A549 (cell line): ENCODE measurements around the gene SLC35E4. TPM values are rescaled to one million over a fixed set of nuclear protein-coding genes. Genes with fewer than 3 reads are reported as not detected.
"Not testable (repeated sequence)": the region's sequence is repeated elsewhere in the genome, so short reads cannot be mapped to it uniquely, and the experiment has no call there.

Experiments
- ATAC-seq, 2 experiments: fragments of 200-7000 bp in 1 of 2; fragments of >200 bp in 1 of 2; cut with Nextera tagmentation in 1 of 2; cut with Tn5 transposase in 1 of 2; 3 replicates each; pipeline versions ENCODE4 v1.8.0 to v1.9.1; 2018 to 2020; ENCODE audit warnings: mild to moderate bottlenecking in 1 of 2, moderate library complexity in 1 of 2
- CTCF ChIA-PET: fragments of 300-600 bp; sonication (Branson Sonifier 250); formaldehyde crosslinking; extraction: SDS; loops from one replicate; lab custom pipeline; 2021; ENCODE audit warnings: antibody characterized with exemption, inconsistent platforms; lab: Yijun Ruan, JAX
- POLR2A ChIA-PET: fragments of 350-600 bp; formaldehyde crosslinking; extraction: SDS; loops from one replicate; lab custom pipeline; 2021; ENCODE audit warnings: antibody characterized with exemption, inconsistent platforms; lab: Yijun Ruan, JAX
- DNase-seq, 2 experiments: peaks; one replicate each; pipeline versions ENCODE4 v3.0.0 to v3.0.0-alpha.2; 2011 to 2016; ENCODE audit warnings: low read depth in 1 of 2, low spot score in 1 of 2
- FAIRE-seq: peaks from 2 replicates; lab custom pipeline; 2011; peaks lifted over from hg19 to GRCh38; lab: Jason Lieb, UNC
- H3K27ac ChIP-seq, 2 experiments: fragments of >200 bp; sonication (Bioruptor Twin); formaldehyde crosslinking; 3 replicates each; pipeline ENCODE4 v1.5.1; 2016 to 2017
- H3K4me1 ChIP-seq: fragments of >200 bp; sonication (Bioruptor Twin); formaldehyde crosslinking; 3 replicates; pipeline ENCODE4 v1.6.1; 2016
- H3K4me2 ChIP-seq: fragments of >200 bp; sonication (Bioruptor Twin); formaldehyde crosslinking; 3 replicates; pipeline ENCODE4 v1.6.1; 2016
- H3K4me3 ChIP-seq: fragments of >200 bp; sonication (Bioruptor Twin); formaldehyde crosslinking; 3 replicates; pipeline ENCODE4 v1.5.1; 2016
- H3K9me3 ChIP-seq: fragments of >200 bp; sonication (Bioruptor Twin); formaldehyde crosslinking; 3 replicates; pipeline ENCODE4 v1.6.1; 2016
- CBX2 ChIP-seq: fragments of 200-600 bp; sonication (generic); IDR thresholded peaks from 2 replicates; pipeline ENCODE4 v1.6.1; 2016; ENCODE audit warnings: low read depth, mild to moderate bottlenecking, borderline replicate concordance
- CBX8 ChIP-seq: fragments of 200-600 bp; sonication (generic); IDR thresholded peaks from 2 replicates; pipeline ENCODE4 v1.6.1; 2016
- CEBPB ChIP-seq, 2 experiments: fragments of >200 bp in 1 of 2; sonication (Bioruptor Twin) in 1 of 2; formaldehyde crosslinking in 1 of 2; IDR thresholded peaks; 2 replicates each; pipeline ENCODE4 v1.6.1; 2012 to 2016
- CHD4 ChIP-seq: fragments of 200-600 bp; sonication (generic); IDR thresholded peaks from 2 replicates; pipeline ENCODE4 v1.6.1; 2016; ENCODE audit warnings: antibody characterized with exemption, mild to moderate bottlenecking, borderline replicate concordance
- EP300 ChIP-seq, 2 experiments: fragments of >200 bp; sonication (Bioruptor Twin); formaldehyde crosslinking; IDR thresholded peaks; 2 replicates in 1 of 2; 3 replicates in 1 of 2; pipeline ENCODE4 v1.6.1; 2016 to 2017
- ESRRA ChIP-seq: fragments of 150-350 bp; IDR thresholded peaks from 2 replicates; pipeline ENCODE4 v1.6.1; 2014; ENCODE audit warnings: mild to moderate bottlenecking, low read length, borderline replicate concordance
- FOSB ChIP-seq: fragments of 250-450 bp; sonication (Bioruptor Pico); IDR thresholded peaks from 2 replicates; pipeline ENCODE4 v1.5.0; 2020; ENCODE audit warnings: mild to moderate bottlenecking, moderate library complexity
- FOSL2 ChIP-seq, 2 experiments: fragments of 450-650 bp in 1 of 2; fragments of >200 bp in 1 of 2; sonication (Bioruptor Twin) in 1 of 2; formaldehyde crosslinking; IDR thresholded peaks; 2 replicates each; pipeline versions ENCODE4 v1.5.0 to v1.6.1; 2016 to 2020; ENCODE audit warnings: mild to moderate bottlenecking in 1 of 2, moderate library complexity in 1 of 2
- GATA3 ChIP-seq: IDR thresholded peaks from 2 replicates; pipeline ENCODE4 v1.6.1; 2012; ENCODE audit warnings: borderline replicate concordance
- KDM1A ChIP-seq: fragments of 200-600 bp; sonication (generic); IDR thresholded peaks from 2 replicates; pipeline ENCODE4 v1.6.1; 2016; ENCODE audit warnings: low read depth, mild to moderate bottlenecking
- MAX ChIP-seq: IDR thresholded peaks from 2 replicates; pipeline ENCODE4 v1.6.1; 2012
- MAZ ChIP-seq: fragments of 150-350 bp; IDR thresholded peaks from 2 replicates; pipeline ENCODE4 v1.6.1; 2014; ENCODE audit warnings: antibody characterized with exemption, low read depth, low read length, borderline replicate concordance
- POLR2A ChIP-seq: IDR thresholded peaks from 2 replicates; pipeline ENCODE4 v1.6.1; 2012; ENCODE audit warnings: mild to moderate bottlenecking, low read length
- RARB ChIP-seq: fragments of 250-450 bp; sonication (Bioruptor Pico); IDR thresholded peaks from 2 replicates; pipeline ENCODE4 v1.8.0; 2021; ENCODE audit warnings: mild to moderate bottlenecking, moderate library complexity
- REST ChIP-seq: fragments of 200-600 bp; sonication (generic); IDR thresholded peaks from 2 replicates; pipeline ENCODE4 v1.6.1; 2016; ENCODE audit warnings: antibody characterized with exemption, mild to moderate bottlenecking, moderate library complexity
- TP53 ChIP-seq: fragments of 250-450 bp; sonication (Bioruptor Pico); IDR thresholded peaks from 2 replicates; pipeline ENCODE4 v1.5.0; 2021; ENCODE audit warnings: mild to moderate bottlenecking, moderate library complexity
- ZNF302 ChIP-seq: fragments of 250-450 bp; sonication (Bioruptor Pico); IDR thresholded peaks from 2 replicates; pipeline ENCODE4 v1.9.0; 2021; ENCODE audit warnings: inconsistent platforms, mild to moderate bottlenecking, moderate library complexity
- WGBS: methylation state at CpG from one replicate; pipeline ENCODE4 v1.1.6; 2017; ENCODE audit errors: missing lambda C conversion rate; 5-methylcytosine and 5-hydroxymethylcytosine counted together
- polyA plus RNA-seq, 4 experiments: library from polyadenylated mRNA; depleted of rRNA in 3 of 4; stranded (reverse); fragments of >200 nt; fragmentation: RNase III in 1 of 4; extraction: RNeasy Plus Mini Kit Qiagen cat#74134 plus additional on column Dnase treatment in 1 of 4; gene quantifications; 2 replicates in 3 of 4; 3 replicates in 1 of 4; pipeline ENCODE4 v1.2.3, GENCODE V29; 2011 to 2017
- TF ChIP-seq, protein P1 (sequence below): fragments of 250-450 bp; sonication (Bioruptor Pico); IDR thresholded peaks from 2 replicates; pipeline ENCODE4 v1.5.0; 2020; ENCODE audit warnings: low read depth, mild to moderate bottlenecking, moderate library complexity
- TF ChIP-seq, protein P2 (sequence below): IDR thresholded peaks from 2 replicates; pipeline ENCODE4 v1.6.1; 2012; ENCODE audit warnings: low read depth, borderline replicate concordance

The SLC35E4 gene
- polyA plus RNA-seq, 2 of the 4 experiments (the other 2 are of a cell fraction), result 2.0 to 3.3 TPM

- H3K4me3 ChIP-seq, FAIRE-seq, H3K4me1 ChIP-seq, DNase-seq, H3K4me2 ChIP-seq, H3K9me3 ChIP-seq, POLR2A ChIA-PET, ATAC-seq, H3K27ac ChIP-seq: not testable (repeated sequence)
- whole genome bisulfite sequencing, result 68% methylated on average over 10 of the region's 12 CpGs
- CTCF ChIA-PET, result interaction anchor here (0.6 to 2.4 kb wide), 3 partner anchors 46 to 612 kb away, joined by 3 to 9 read pairs (median 5); partner anchors contain the start of gene PIK3IP1
Measured at GRCh38 chr22:30679895-30680690, 44.5 kb downstream of the SLC35E4 start.

GRCh38 chr22:30680991-30681770 is 45.6 kb downstream of the SLC35E4 start:
- no peak for ATAC-seq
- CTCF ChIA-PET, result interaction anchor here (1.3 to 1.8 kb wide), 2 partner anchors 10 to 74 kb away, joined by 3 to 5 read pairs; no protein-coding TSS in a partner anchor

More at GRCh38 chr22:30680991-30681770, 45.6 kb downstream of the SLC35E4 start:
- Histone ChIP-seq H3K4me1 (no peaks in the 10 kb centered on the region), H3K4me2 (no peak overlapping the region), H3K4me3 (no peak overlapping the region), H3K27ac (no peak overlapping the region), H3K9me3 (no peaks in the 10 kb centered on the region)
- WGBS, result 100% methylated on average over 1 of the region's 1 CpG
- FAIRE-seq (no peak), DNase-seq (no peak)
- TF ChIP-seq CHD4, result no peak
- no peak for TF ChIP-seq CEBPB (IDR thresholded peaks at IDR 0.05)
- TF ChIP-seq ZNF302, result no peak
- no peak for TF ChIP-seq TP53 (CRISPR knock-in tag)
- TF ChIP-seq REST, result no peak
- TF ChIP-seq FOSB, result no peak
- no peak for TF ChIP-seq RARB
- no peak for TF ChIP-seq CBX2
- no peak for TF ChIP-seq ESRRA
- TF ChIP-seq, protein P1, sequence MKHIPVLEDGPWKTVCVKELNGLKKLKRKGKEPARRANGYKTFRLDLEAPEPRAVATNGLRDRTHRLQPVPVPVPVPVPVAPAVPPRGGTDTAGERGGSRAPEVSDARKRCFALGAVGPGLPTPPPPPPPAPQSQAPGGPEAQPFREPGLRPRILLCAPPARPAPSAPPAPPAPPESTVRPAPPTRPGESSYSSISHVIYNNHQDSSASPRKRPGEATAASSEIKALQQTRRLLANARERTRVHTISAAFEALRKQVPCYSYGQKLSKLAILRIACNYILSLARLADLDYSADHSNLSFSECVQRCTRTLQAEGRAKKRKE (CRISPR knock-in tag), result no peak
- no peak for TF ChIP-seq GATA3
- TF ChIP-seq MAZ, result no peak
- TF ChIP-seq MAX, result no peak
- TF ChIP-seq KDM1A, result no peak
- no peak for TF ChIP-seq CBX8
- no peak for TF ChIP-seq POLR2A
- TF ChIP-seq EP300 (IDR thresholded peaks at IDR 0.05), result no peak
- TF ChIP-seq FOSL2 (IDR thresholded peaks at IDR 0.05), result no peak
- no peak for TF ChIP-seq FOSL2 (CRISPR knock-in tag; IDR thresholded peaks at IDR 0.05)
- TF ChIP-seq, protein P2, sequence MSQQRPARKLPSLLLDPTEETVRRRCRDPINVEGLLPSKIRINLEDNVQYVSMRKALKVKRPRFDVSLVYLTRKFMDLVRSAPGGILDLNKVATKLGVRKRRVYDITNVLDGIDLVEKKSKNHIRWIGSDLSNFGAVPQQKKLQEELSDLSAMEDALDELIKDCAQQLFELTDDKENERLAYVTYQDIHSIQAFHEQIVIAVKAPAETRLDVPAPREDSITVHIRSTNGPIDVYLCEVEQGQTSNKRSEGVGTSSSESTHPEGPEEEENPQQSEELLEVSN, result no peak
- POLR2A ChIA-PET, result no interaction called here
